ENCODE measurements around the gene SZRD1.

DNA sequence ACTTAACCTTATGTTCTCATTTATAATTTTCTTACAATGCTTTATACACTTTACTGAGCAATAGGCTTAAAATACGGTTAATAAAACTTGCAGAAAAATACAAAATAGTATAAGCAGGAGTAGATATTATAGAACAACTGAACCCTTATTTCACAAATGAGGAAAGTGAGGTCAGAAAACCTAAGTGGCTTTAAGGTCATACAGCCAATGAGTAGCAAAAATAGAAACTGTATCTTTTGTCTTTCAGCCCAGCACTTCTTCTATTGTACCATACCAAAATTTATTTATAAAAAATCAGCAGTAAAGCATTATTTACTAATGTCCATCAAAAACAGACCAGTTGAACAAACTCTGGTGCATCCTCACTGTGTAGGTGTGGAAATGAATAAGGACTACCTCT is 26.4 kb upstream of the SZRD1 start:
- no peak for TF ChIP-seq ZNF551 (CRISPR knock-in tag; IDR thresholded peaks at IDR 0.05)
- TF ChIP-seq, protein P1, sequence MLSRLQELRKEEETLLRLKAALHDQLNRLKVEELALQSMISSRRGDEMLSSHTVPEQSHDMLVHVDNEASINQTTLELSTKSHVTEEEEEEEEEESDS (CRISPR knock-in tag; IDR thresholded peaks at IDR 0.05), result no peak
- no peak for TF ChIP-seq ZNF740 (CRISPR knock-in tag; IDR thresholded peaks at IDR 0.05)
- TF ChIP-seq ZNF740 (tag; IDR thresholded peaks at IDR 0.05), result no peak
- no peak for TF ChIP-seq RBBP5 (IDR thresholded peaks at IDR 0.05; ENCODE audit: borderline replicate concordance, insufficient read depth, low read length, poor library complexity, severe bottlenecking)
- no peak for TF ChIP-seq ZNF398 (CRISPR knock-in tag; IDR thresholded peaks at IDR 0.05)
